Activated CD4-positive, CD25-positive, alpha-beta regulatory T cell treated with anti-CD3 and anti-CD28 coated beads, Interleukin-2, amount 50 U/mL, for 24 hours (primary cell): ENCODE data around the gene NASP.

Experiments used
- ATAC-seq, 2 donors: fragments of 150-1000 bp; cut with Tn5 transposase; one replicate each; pipeline ENCODE4 v1.10.0; 2021; ENCODE audit warnings: mild to moderate bottlenecking in 1 of 2, moderate library complexity in 1 of 2

NASP gene

GRCh38 chr1:45620588-45621500 lies 37.0 kb downstream of the NASP start:
- no peak for ATAC-seq

DNA sequence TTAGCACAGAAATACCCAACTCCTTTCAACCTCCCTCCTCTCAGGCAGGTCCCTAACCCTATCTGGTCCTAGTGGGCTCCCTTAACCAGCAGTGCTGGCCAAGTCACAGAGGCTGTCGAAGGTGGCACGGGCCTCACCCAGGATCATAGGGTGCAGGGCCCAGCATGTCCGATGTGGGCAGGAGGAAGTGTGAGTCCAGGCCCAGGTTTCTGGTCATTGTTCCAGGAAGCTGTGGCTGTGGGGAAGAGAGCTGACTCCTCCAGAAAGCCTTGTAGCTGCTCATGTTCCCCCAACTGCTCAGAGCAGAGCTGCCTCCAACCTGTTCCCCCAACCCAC lies 37.6 kb downstream of the NASP start:
- no peak for ATAC-seq

DNA sequence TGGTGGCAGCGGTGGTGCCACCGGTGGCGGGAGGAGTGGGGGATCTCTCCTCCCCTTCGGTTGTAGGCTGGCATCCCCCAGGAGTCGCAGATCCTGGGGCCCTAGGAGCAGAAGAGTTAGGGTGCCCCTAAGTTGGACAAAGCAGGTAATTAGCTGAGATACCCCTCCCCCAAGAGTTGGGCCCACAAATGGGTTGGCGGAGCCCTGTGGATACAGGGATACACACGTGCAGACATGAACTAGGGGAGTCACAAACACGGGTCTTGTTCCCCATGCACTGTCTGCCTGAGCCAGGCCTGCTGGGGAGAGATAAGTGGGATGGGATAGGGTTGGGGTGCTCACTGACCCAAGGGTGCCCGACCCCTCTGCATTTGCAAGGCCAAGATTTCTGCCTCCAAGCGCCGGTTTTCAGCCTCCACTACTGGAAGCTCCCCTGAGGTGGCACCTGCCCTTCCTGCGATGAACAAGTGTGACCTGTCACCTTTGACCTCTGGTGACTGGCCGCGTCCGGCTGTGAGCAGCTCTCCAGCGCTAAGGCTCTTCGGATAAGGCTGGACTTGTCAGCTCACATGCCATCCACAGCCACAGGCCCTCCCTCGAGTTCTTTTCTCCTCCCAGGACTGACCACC lies 38.2 kb downstream of the NASP start:
- no peak for ATAC-seq

GRCh38 chr1:45622524-45623394 lies 38.9 kb downstream of the NASP start:
- no peak for ATAC-seq

DNA sequence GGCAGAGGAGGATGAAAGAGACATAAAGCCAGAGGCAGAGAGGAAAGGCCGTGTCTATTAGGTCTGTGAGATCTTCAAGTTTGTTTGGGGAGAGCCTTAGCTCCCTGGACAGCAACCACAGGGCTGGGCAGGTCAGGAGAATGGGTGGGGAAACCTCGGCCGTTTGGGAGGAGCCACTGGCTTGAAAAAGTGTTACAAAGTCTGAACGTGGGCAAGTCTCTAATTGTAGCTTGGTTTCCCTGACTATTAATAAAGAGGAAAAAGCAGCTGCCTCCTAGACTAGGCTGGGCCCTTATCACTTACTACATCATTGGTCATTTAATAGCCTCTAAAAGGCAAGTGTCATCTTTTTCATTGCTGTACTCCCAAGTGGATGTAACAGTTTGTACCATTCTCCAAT lies 40.1 kb downstream of the NASP start, which contains the start of gene CCDC17:
Gene CCDC17 (minus strand): TSS at position 83 of the 400 bp plus-strand sequence. CDS start 145 bp downstream, outside the sequence.
- no peak for ATAC-seq

GRCh38 chr1:45629035-45629434 lies 45.2 kb downstream of the NASP start:
- no peak for ATAC-seq

DNA sequence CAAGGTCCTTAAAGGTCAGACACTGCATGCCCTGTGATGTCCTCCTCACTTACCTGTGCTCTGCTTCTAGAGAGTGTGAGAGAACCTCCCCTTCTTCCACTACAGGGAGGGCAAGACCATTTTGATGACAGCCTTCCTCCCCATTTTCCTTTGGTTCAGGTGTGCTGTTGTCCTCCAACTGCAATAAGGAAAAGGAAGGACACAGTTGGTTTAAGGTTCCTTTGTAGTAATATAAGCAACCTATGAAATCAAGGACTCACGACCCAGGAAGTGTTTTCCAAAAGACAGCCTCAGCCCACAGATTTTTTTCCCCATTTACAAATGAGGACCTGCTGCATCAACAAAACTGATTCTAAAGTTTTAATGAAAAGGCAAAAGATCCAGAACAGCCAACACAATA lies 46.6 kb downstream of the NASP start:
- ATAC-seq: no peak

DNA sequence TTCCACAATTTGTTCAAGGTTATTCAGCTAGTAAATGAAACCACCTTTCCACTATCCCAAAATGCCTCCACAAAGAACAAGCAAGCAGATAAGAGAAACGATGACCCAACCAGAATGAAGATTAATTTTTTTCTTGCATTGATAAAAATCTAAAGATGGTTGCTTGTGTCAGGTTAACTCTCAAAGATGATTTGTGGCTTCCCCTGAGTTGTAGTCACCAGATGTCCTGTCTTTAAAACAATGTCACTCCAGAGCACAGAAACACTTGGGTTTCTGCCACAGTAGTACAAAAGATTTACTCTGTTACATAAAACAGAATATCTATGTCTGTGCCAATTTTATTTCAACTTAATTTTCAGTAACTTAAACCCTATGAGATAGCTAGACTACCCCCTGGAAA lies 51.4 kb downstream of the NASP start:
- no peak for ATAC-seq

DNA sequence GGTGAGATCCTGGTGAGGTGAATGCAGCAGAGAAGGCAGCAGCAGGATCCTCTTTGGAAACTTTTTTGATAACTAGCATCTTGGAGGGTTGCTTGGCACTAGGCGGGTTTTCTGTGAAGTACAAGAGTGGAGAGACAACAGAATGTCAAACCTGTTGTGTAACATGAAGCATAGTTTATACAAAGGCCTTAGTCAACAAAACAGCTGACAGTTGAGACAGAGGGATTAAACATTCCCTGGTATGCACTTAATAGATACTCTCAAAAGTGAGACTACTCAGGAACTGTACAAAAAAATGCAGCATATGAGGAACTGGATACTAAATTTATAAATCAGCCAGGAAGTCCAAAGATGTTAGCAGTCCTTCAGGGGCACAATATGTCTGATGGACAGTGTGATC lies 56.5 kb downstream of the NASP start:
- ATAC-seq: no peak

GRCh38 chr1:45643321-45643720 lies 59.5 kb downstream of the NASP start:
- no peak for ATAC-seq

DNA sequence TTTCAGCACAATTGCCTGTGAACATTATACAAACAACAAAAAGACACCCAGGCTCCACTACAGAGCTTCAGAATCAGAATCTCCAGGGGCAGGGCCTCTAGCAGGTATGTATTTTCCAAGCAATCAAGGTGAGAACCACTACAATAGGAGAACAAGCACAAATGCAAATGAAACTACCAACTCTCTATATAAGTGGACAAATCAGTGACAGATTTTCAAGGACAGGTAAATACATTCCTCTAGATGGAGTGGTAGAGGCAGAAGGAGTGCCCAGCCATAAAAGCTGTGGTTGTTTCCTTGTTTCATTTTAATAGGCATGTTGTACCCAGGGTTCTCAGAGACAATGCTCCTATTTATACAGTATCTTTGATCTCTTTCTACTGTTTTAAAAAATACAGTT lies 60.1 kb downstream of the NASP start:
- ATAC-seq: no peak

GRCh38 chr1:45644661-45645060 lies 60.8 kb downstream of the NASP start:
- no peak for ATAC-seq

GRCh38 chr1:45647248-45648021 lies 63.6 kb downstream of the NASP start:
- no peak for ATAC-seq

DNA sequence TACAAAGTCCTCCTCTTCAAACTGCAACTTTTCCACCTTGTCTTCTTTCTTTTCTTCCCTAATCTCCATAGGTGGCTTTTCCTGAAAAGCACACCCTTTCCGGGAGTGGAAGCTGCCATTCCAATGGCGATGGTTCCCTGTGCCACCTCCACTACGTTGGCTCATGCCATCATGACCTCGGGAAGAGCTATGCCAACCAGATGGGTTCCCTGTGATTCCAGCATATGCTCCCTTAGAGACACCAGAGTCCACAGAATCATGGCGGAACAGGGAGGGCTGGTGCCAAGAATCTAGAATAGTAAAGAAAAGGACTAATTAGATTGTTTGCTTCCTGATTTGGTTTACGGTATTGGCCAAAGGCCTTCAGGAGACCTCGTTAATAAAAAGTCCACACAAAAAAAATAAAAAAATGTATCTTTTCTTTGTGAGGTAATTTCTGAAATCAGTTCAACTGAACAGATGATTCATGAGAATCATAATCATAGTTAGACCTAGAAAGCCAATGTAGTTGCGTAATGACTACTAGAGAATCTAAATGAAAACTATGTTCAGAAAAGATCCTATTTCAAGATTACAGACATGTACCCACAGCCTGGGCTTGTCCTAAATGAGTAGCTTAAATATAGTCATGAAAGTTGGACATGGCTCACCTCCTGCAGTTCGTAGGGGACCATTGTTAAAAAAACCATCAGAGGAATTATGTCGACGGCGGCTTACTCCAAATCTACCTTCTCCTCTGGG lies 70.9 kb downstream of the NASP start:
- peak; percentile 92 to 97 for ATAC-seq

DNA sequence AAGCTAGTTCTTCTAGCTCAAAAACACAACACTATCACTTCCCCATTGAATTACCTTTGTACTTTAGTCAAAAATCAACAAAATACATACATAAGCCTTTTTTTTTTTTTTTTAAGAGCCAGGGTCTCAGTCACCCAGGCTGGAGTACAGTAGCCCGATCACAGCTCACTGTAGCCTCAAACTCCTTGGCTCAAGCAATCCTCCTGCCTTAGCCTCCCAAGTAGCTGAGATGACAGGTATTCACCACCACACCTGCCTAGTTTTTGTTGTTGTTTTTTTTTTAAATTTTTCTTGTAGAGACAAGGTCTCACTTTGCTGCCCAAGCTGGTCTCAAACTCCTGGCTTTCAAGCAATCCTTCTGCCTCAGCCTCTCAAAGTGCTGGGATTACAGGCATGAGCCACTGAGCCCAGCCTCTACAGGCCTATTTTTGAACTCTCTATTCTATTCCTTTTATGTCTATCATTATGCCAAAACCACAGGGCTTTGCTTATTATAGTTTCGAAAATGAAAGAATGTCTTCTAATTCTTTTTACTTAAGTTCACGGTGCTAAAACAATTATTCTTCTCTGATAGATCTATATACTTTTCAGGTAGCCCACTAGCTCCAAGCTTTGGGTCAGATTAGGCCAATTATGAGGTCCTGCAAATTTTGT lies 72.9 kb downstream of the NASP start:
- no peak for ATAC-seq

- no peak for ATAC-seq
Measured at GRCh38 chr1:45658171-45658570, 74.3 kb downstream of the NASP start.

DNA sequence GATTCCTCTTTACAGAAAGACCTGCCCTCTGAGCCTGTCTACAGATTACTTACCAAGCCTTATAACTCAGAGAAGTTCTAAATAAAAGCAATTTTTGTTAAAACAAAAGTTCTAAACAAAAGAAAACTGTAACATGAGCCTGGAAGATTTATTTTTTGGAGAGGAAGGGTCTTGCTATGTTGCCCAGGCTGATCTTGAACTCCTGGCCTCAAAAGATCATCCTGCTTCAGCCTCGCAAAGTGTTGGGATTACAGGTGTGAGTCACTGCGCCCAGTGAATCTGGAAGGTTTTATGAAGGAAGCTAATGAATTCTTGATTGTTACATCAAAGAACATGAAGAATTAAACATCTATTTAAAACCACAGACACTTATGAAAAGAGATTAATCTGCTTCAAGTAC lies 75.4 kb downstream of the NASP start:
- ATAC-seq: no peak

GRCh38 chr1:45660336-45660735 lies 76.5 kb downstream of the NASP start:
- no peak for ATAC-seq

DNA sequence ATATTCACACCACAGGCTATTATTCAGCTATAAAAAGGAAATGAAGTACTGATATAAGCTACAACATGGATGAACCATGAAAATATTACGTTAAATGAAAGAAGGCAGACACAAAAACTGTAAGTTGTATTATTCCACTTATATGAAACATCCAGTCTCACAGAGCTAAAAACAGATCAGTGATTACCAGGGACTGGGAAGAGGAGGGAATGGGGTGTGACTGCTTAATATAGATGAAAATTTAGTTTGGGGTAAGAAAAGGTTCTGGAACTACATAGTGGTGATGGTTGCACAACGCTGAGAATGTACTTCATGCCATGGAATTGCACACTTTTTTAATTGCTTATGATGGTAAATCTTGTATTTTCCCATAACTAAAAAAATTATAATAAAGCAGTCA lies 83.0 kb downstream of the NASP start:
- no peak for ATAC-seq

- ATAC-seq: no peak
Measured at GRCh38 chr1:45667321-45668111, 83.7 kb downstream of the NASP start.
